GM23338 (cell line): ENCODE data around the gene PEX13. TPM values are rescaled to one million over a fixed set of nuclear protein-coding genes. Genes with fewer than 3 reads are reported as not detected.

Source experiments
- ATAC-seq: fragments of 200-7000 bp; cut with Tn5 transposase; 3 replicates; pipeline ENCODE4 v1.9.1; 2020
- DNase-seq: peaks from one replicate; pipeline ENCODE4 v3.0.0-alpha.2; 2015; ENCODE audit warnings: low spot score
- H2AFZ ChIP-seq: fragments of 200-600 bp; sonication (generic); 2 replicates; pipeline ENCODE4 v1.8.0; 2016; ENCODE audit warnings: antibody characterized with exemption, mild to moderate bottlenecking, moderate library complexity
- H3F3A ChIP-seq: fragments of 200-600 bp; sonication (generic); replicated peaks from 2 replicates; pipeline ENCODE4 v1.8.0; 2017; ENCODE audit warnings: antibody characterized with exemption, mixed run types, low read depth
- H3K27ac ChIP-seq: fragments of 200-600 bp; sonication (generic); 2 replicates; pipeline ENCODE4 v1.6.1; 2016; ENCODE audit warnings: low read depth
- H3K27me3 ChIP-seq: fragments of 200-600 bp; sonication (generic); 2 replicates; pipeline ENCODE4 v1.8.0; 2016; ENCODE audit warnings: mild to moderate bottlenecking, mixed run types, moderate library complexity; ENCODE audit not compliant: insufficient read depth
- H3K36me3 ChIP-seq: fragments of 200-600 bp; sonication (generic); 2 replicates; pipeline ENCODE4 v1.8.0; 2016; ENCODE audit warnings: mild to moderate bottlenecking; ENCODE audit not compliant: insufficient read depth
- H3K4me1 ChIP-seq: fragments of 200-600 bp; sonication (generic); 2 replicates; pipeline ENCODE4 v1.8.0; 2016; ENCODE audit warnings: mild to moderate bottlenecking, moderate library complexity; ENCODE audit not compliant: insufficient read depth
- H3K4me2 ChIP-seq: fragments of 200-600 bp; sonication (generic); 2 replicates; pipeline ENCODE4 v1.7.1; 2017; ENCODE audit warnings: mixed run types
- H3K4me3 ChIP-seq: fragments of 200-600 bp; sonication (generic); 2 replicates; pipeline ENCODE4 v1.6.1; 2016; ENCODE audit warnings: mixed run types
- H3K79me2 ChIP-seq: fragments of 200-600 bp; sonication (generic); replicated peaks from 2 replicates; pipeline ENCODE4 v1.8.0; 2017; ENCODE audit warnings: mild to moderate bottlenecking; ENCODE audit not compliant: insufficient read depth
- H3K9me2 ChIP-seq: fragments of 200-600 bp; sonication (generic); 2 replicates; pipeline ENCODE4 v1.8.0; 2017; ENCODE audit not compliant: insufficient read depth
- H4K20me1 ChIP-seq: fragments of 200-600 bp; sonication (generic); replicated peaks from 2 replicates; pipeline ENCODE4 v1.8.0; 2017; ENCODE audit warnings: mild to moderate bottlenecking; ENCODE audit not compliant: insufficient read depth
- H3K27ac Mint-ChIP-seq: 2 replicates; pipeline ENCODE4 v1.8.0; 2020; ENCODE audit warnings: inconsistent platforms, mild to moderate bottlenecking, moderate library complexity, mixed read lengths
- H3K27me3 Mint-ChIP-seq: 3 replicates; pipeline ENCODE4 v1.8.0; 2022; ENCODE audit warnings: low read depth, mild to moderate bottlenecking, moderate library complexity, mixed read lengths, inconsistent platforms; ENCODE audit not compliant: insufficient read depth, poor library complexity
- H3K36me3 Mint-ChIP-seq: 3 replicates; pipeline ENCODE4 v1.8.0; 2021; ENCODE audit warnings: low read depth, mild to moderate bottlenecking, inconsistent platforms, moderate library complexity, mixed read lengths
- H3K4me1 Mint-ChIP-seq: 3 replicates; pipeline ENCODE4 v1.8.0; 2020; ENCODE audit warnings: mild to moderate bottlenecking, inconsistent platforms, mixed read lengths
- H3K4me3 Mint-ChIP-seq: 3 replicates; pipeline ENCODE4 v1.8.0; 2021; ENCODE audit warnings: moderate library complexity, mild to moderate bottlenecking, inconsistent platforms, mixed read lengths
- H3K9me3 Mint-ChIP-seq: 3 replicates; pipeline ENCODE4 v1.8.0; 2020; ENCODE audit warnings: moderate library complexity, mild to moderate bottlenecking, inconsistent platforms, mixed read lengths
- CREB1 ChIP-seq: fragments of 250-450 bp; sonication (Bioruptor Pico); IDR thresholded peaks from 2 replicates; pipeline ENCODE4 v1.5.0; 2020; ENCODE audit warnings: low read depth, mild to moderate bottlenecking, moderate library complexity
- CTCF ChIP-seq, 2 experiments: fragments of 200-600 bp in 1 of 2; sonication (generic) in 1 of 2; conservative IDR thresholded peaks; 2 replicates each; pipeline versions ENCODE4 v1.5.1 to v1.6.1; 2016 to 2017; ENCODE audit warnings: antibody characterized with exemption in 2 of 2, low read depth in 2 of 2, mild to moderate bottlenecking in 2 of 2, moderate library complexity in 1 of 2
- ETS1 ChIP-seq: IDR thresholded peaks from 2 replicates; pipeline ENCODE4 v1.6.1; 2016; ENCODE audit warnings: antibody characterized with exemption
- EZH2 ChIP-seq: fragments of 200-600 bp; sonication (generic); IDR thresholded peaks from one replicate; pipeline ENCODE4 v1.8.0; 2017; ENCODE audit warnings: antibody characterized with exemption, mild to moderate bottlenecking, low read depth; ENCODE audit not compliant: unreplicated experiment
- EZH2phosphoT487 ChIP-seq: fragments of 200-600 bp; sonication (generic); IDR thresholded peaks from one replicate; pipeline ENCODE4 v1.8.1; 2018; ENCODE audit warnings: antibody characterized with exemption; ENCODE audit not compliant: unreplicated experiment
- JUNB ChIP-seq: IDR thresholded peaks from one replicate; pipeline ENCODE4 v1.6.1; 2016; ENCODE audit warnings: antibody characterized with exemption; ENCODE audit not compliant: unreplicated experiment
- NANOG ChIP-seq: IDR thresholded peaks from 2 replicates; pipeline ENCODE4 v1.6.1; 2016; ENCODE audit warnings: antibody characterized with exemption, borderline replicate concordance
- POLR2AphosphoS5 ChIP-seq: IDR thresholded peaks from 2 replicates; pipeline ENCODE4 v1.6.1; 2016; ENCODE audit warnings: antibody characterized with exemption, low read depth
- REST ChIP-seq: IDR thresholded peaks from one replicate; pipeline ENCODE4 v1.6.1; 2018; ENCODE audit warnings: antibody characterized with exemption; ENCODE audit not compliant: unreplicated experiment
- STAT1 ChIP-seq: IDR thresholded peaks from one replicate; pipeline ENCODE4 v1.6.1; 2016; ENCODE audit warnings: antibody characterized with exemption; ENCODE audit not compliant: unreplicated experiment
- ZNF114 ChIP-seq: fragments of 250-450 bp; sonication (Bioruptor Pico); IDR thresholded peaks from 2 replicates; pipeline ENCODE4 v1.5.0; 2020; ENCODE audit warnings: mild to moderate bottlenecking, moderate library complexity
- ZNF331 ChIP-seq: fragments of 250-450 bp; sonication (Bioruptor Pico); IDR thresholded peaks from 2 replicates; pipeline ENCODE4 v1.5.0; 2020; ENCODE audit warnings: low read depth, mild to moderate bottlenecking, moderate library complexity
- ZNF462 ChIP-seq: fragments of 250-450 bp; sonication (Bioruptor Pico); IDR thresholded peaks from 2 replicates; pipeline ENCODE4 v1.5.0; 2020; ENCODE audit warnings: mild to moderate bottlenecking, moderate library complexity
- polyA plus RNA-seq: library from polyadenylated mRNA; unstranded; fragments of >200 nt; fragmentation: Nextera tagmentation; extraction: Ambion mirVana; gene quantifications from 2 replicates; pipeline ENCODE4 v1.2.1, GENCODE V29; 2016
- total RNA-seq: library from RNA; depleted of rRNA; stranded (reverse); fragments of >200 nt; shearing (Covaris generic); gene quantifications from 2 replicates; pipeline ENCODE4 v1.2.3, GENCODE V29; 2014

Gene PEX13
- total and polyA plus RNA-seq, 2 experiments from 2014 or later: 15.8 to 29.2 TPM

GRCh38 chr2:61059382-61059781 is 41.9 kb downstream of the PEX13 start:
- Histone ChIP-seq H2AFZ (no peak overlapping the region), H3K27me3 (no peaks in the 10 kb centered on the region), H3K9me2 (no peaks in the 10 kb centered on the region), H3F3A (no peaks in the 10 kb centered on the region), H3K4me1 (no peaks in the 10 kb centered on the region), H4K20me1 (no peaks in the 10 kb centered on the region), H3K27ac (no peak overlapping the region), H3K4me2 (no peak overlapping the region), H3K36me3 (no peaks in the 10 kb centered on the region), H3K79me2 (no peaks in the 10 kb centered on the region), H3K4me3 (no peak overlapping the region)
- no peak for DNase-seq
- Mint-ChIP-seq H3K36me3 (peaks cover 9% of the 10 kb centered on the region; the same call in 2 of the 3 replicates), H3K4me1 (no peaks in the 10 kb centered on the region), H3K27ac (no peak overlapping the region), H3K27me3 (peaks cover 4% of the 10 kb centered on the region), H3K9me3 (no peaks in the 10 kb centered on the region), H3K4me3 (no peak overlapping the region)
- no peak for ATAC-seq
- TF ChIP-seq CREB1 (no peak), ETS1 (no peak), REST (no peak), EZH2phosphoT487 (no peak), ZNF462 (no peak), EZH2 (no peak), STAT1 (no peak), ZNF331 (CRISPR knock-in tag) (no peak), CTCF (conservative IDR thresholded peaks at IDR 0.05; ENCODE audit: low read depth in 2 of 2) (no peak), JUNB (no peak), NANOG (no peak), POLR2AphosphoS5 (no peak), ZNF114 (CRISPR knock-in tag) (no peak)
